Measurements from ENCODE around the gene CYP1B1.

- TF ChIP-seq EZH2 (IDR thresholded peaks at IDR 0.05; ENCODE audit: insufficient read depth, poor library complexity, severe bottlenecking) (no peak), EZH2phosphoT487 (IDR thresholded peaks at IDR 0.05; ENCODE audit: insufficient read depth, low read depth) (no peak)
Observed at GRCh38 chr2:38108907-38109731, 33.2 kb upstream of the CYP1B1 start.
